ENCODE data around the gene OR51B5. TPM values are rescaled to one million over a fixed set of nuclear protein-coding genes. Genes with fewer than 3 reads are reported as not detected.
"Not testable (repeated sequence)": the region's sequence is repeated elsewhere in the genome, so short reads cannot be mapped to it uniquely, and the experiment has no call there.

OR51B5 gene
- total RNA-seq, 1 donor from 2014 or later, result not detected

DNA sequence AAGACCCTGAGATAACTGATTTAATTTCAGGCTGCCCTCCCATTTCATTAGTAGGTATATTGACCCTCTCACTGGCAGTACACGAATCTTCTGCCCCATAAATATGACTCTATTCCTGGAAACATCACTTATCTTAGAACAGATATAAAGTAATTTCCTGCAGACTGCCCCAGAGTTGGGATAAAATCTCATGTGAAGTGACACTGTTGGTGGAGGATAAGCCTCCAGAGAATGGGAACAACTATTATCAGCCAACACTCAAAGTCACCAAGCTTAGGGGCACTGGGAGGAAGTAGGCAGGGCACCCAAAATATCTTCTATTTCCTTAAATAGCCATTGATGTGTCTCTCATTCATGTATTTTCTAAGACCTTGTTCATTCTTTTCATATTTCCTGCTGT, 8.2 kb downstream of the OR51B5 start:
- no peak for DNase-seq (ENCODE audit: low read depth in 2 of 2)

DNA sequence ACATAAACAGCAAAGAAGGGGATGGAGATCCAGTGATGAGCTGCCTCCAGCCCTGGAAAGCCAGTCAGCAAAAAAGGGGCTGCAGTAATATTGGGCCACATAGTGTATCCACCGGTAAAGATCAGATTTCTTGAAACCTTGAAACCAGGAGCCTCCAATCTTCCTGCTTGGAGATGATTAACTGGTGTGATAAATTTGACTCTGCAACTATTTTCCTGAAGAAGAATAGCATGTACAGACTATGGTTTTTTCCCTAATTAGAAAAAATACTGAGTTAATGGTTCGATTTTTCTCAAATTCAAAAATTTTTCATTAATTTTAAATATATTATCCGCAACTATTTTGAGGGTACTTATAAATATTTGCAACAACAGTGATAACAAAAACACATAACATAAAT, 19.1 kb downstream of the OR51B5 start, which contains the start of gene OR51B2:
Gene OR51B2, minus strand, starts transcription at position 101 of the 400 bp plus-strand sequence. Its CDS starts 0 bp downstream, at position 101.
- no peak for DNase-seq (ENCODE audit: low read depth in 2 of 2)

DNA sequence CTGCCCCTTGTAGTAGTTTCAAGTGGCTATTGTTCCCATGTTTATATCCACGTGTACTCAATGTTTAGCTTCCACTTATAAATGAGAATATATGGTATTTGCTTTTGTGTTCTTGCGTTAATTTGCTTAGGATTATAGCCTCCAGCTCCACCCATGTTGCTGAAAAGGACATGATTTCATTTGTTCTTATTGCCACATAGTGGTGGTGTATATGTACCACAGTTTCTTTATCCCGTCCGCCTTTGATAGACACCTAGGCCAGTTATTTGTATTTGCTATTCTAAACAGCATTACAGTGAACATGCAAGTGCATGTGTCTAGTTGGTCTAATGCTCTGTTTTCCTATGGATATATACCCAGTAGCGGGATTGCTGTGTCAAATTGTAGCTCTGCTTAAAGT, 26.0 kb downstream of the OR51B5 start:
- no peak for DNase-seq (ENCODE audit: low read depth in 2 of 2)

DNA sequence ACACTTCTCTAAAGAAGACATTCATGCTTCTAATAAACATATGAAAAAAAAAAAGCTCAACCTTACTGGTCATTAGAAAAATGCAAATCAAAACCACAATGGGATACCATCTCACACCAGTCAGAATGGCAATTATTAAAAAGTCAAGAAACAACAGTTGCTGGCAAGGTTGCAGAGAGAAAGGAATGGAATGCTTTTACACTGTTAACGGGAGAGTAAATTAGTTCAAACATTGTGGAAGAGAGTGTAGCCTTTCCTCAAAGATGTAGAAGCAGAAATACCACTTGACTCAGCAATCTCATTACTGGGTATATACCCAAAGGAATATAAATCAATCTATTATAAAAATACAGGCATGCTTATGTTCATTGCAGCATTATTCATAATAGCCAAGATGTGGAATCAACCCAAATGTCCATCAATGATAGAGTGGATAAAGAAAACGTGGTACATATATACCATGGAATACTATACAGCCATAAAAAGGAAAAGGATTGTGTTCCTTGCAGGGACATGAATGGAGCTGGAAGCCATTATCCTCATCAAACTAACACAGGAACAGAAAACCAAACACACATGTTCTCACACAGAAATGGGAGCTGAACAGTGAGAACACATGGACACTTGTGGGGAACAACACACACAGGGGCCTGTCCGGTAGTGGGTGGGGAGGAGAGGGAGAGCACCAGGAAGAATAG, 29.8 kb downstream of the OR51B5 start:
- DNase-seq (ENCODE audit: low read depth in 2 of 2), result not testable (repeated sequence)

DNA sequence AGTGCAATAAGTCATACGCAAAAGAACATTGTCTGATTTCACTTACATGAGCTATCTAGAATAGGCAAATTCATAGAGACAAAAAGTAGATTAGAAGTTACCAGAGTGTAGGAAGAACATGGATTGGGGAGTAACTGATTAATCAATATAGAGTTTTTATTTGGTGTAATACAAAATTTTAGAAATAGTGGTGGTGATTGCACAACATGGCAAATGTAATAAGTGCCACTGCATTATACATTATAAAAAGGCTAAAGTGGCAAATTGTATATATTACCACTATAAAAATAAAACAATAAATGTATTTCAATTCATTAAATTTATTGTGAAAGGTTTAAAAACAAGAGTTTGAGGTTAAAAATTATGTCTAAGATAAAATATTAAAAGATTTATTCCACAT, 32.9 kb downstream of the OR51B5 start:
- no peak for DNase-seq (ENCODE audit: low read depth in 2 of 2)

DNA sequence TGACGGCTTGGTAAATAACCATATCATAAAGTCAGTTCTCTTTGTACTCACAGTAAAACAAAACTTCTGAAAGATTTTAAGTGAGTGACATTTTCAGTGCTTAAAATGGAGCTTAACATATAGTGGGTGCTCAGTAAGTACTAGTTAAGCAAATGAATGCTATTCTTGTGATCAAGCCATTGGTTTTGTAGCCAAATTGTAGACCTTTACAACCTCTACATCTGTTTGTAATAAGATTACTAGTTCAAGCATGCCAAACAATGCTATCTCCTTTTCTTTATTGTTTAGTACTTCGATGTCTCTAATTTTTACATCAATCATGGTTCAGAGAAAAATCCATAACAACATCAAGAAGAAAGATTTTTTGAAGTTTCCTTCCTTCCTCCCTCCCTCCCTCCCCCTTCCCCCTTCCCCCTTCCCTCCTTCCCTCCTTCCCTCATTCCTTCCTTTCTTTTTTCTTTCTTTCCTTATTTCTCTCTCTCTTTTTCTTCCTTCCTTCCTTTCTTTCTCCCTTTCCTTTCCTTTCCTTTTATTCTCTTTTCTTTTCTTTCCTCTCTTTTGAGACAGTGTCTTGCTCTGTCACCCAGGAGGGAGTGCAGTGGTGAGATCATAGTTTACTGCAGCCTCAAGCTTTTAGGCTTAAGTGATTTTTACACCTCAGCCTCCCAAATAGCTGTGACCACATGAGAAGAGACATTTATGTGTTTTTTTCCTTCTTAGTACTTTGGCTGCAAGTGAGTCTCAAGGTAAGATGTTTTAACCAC, 35.9 kb downstream of the OR51B5 start:
- DNase-seq (ENCODE audit: low read depth in 2 of 2), result no peak

DNA sequence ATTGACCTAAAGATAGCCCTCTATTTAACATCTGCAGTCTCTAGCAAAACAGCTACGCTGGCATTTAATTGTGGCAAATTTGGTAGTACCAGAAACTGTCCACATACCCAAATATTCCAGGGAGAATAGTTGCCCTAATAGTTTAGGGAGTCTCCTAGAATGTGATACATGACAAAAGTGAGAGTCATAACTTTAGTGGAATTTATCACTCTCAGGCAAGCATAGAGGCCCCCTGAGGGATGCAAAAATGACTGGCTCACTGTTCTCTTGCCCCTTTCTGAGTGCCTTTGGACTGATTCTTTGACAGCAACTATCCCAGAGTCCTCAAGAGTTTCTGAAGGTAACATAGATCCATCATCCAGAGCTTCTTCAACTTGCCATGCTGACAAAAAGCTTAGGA, 39.3 kb downstream of the OR51B5 start:
- no peak for DNase-seq (ENCODE audit: low read depth in 2 of 2)

DNA sequence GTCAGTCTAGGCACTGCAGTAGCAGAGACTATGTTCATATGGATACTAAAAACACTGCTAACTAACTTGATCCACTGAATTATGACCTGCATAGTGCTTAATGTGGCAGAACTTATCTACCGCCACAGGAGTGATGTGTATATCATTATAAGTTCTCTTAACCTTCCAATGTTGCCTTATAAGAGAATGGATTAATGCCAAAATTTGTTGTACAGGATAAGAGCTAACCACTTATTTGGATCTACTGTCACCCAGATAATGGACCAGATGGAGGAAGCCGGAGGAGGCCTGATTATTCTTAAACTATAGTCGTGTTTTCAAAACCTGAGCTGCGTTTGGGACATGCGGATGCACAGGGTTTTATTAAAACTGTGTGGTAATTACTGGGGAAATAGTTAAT, 39.7 kb downstream of the OR51B5 start:
- DNase-seq (ENCODE audit: low read depth in 2 of 2), result no peak

DNA sequence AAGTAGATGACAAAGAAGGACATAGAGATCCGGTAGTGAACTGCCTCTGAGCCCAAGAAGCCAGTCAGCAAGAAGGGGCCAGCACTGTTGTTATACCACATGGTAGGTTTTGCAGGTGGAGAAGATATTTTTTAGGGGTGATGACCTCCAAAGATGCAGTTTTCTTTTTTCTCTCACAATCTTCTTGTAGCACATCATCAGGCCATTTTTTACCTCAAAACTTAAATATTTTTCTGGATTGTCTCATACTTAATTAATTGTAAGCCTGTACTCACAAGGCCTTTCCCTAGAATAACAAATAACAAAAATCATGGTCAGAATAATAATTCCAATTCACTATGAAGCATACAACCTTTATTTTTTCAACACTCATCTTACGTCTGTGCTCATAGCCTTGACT, 41.5 kb downstream of the OR51B5 start, which contains the start of gene OR51B4:
Gene OR51B4, minus strand, starts transcription at position 101 of the 400 bp plus-strand sequence. Its CDS starts 0 bp downstream, at position 101.
- DNase-seq (ENCODE audit: low read depth in 2 of 2), result no peak

DNA sequence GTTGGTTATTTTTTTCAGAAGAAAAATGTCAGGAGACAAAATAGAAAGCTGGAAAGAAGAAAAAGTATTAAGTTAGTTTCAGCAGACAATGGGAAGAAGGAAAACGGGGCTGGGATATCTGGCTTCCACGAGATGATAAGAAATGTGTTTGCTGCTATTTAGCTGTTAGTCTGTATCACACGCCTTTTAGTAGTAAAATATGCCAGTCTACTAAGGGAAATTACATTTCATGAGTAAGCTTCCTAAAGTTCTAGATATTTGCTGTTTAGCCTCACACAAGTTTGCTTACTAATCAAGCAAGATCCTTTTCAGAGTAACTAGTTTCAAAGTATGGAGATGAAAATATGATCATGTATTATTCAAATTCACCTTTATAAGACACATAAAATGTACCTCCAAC, 43.1 kb downstream of the OR51B5 start:
- DNase-seq (ENCODE audit: low read depth in 2 of 2), result peak in 1 of 2 donors; percentile 54

DNA sequence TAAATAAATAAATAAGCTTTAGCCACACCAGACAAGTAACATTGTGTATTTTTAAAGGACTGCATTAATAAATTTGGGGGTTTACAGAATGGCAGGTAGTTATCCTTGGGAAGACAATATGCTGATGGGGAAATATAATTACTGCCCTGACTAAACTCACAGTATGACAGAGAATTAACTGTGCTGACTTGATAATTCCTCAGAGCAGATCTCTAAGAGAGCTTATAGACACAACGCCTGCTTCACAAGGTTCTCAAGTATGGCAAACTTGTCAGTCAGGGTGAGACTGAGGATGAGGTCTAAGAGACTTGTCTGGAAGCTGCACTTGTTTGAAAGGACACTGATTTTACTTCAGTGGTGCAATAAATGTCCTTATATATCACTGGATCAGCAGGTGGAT, 44.9 kb downstream of the OR51B5 start:
- DNase-seq (ENCODE audit: low read depth in 2 of 2), result no peak

DNA sequence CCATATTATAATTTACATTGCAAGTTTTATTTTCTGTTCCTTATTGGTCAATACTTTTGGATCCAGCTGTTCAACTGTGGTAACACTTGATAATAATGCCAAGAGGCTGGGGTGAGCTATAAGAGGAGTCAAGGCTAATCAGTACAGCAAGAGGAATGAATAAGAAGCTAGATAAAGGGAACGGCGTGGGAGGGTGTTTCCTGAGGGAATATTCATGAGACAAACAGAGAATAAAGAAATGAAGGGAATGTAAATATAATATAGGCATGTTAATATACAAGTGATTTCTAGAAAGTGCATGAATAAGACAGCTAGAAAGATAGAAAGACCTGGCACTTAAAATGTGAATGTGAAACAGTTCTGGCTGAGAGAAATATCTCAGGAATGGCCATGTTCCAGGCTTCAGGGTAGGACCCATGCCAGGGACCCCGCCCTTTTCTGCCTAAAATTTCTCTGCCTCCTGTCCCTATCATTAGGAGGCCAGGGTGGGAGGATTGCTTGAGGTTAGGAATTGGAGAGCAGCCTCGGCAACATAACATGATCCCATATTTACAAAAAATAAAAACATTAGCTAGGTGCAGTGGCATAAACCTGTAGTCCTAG, 45.5 kb downstream of the OR51B5 start:
- DNase-seq (ENCODE audit: low read depth in 2 of 2), result no peak

DNA sequence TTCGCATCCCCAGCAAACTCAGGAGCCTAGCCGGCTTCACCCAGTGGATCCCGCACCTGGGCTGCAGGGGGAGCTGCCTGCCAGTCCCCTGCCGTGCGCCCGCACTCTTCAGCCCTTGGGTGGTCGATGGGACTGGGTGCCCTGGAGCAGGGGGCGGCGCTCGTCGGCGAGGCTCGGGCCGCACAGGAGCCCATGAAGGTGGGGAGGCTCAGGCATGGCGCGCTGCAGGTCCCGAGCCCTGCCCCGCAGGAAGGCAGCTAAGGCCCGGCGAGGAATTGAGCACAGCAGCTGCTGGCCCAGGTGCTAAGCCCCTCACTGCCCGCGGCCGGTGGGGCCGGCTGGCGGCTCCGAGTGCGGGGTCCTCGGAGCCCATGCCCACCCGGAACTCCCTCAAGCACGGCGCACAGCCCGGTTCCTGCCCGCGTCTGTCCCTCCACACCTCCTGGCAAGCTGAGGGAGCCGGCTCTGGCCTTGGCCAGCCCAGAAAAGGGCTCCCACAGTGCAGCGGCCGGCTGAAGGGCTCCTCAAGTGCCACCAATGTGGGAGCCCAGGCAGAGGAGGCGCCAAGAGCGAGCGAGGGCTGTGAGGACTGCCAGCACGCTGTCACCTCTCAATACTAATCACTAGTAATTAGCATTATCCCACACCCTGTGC, 48.9 kb downstream of the OR51B5 start:
- not testable (repeated sequence) for DNase-seq (ENCODE audit: low read depth in 2 of 2)

DNA sequence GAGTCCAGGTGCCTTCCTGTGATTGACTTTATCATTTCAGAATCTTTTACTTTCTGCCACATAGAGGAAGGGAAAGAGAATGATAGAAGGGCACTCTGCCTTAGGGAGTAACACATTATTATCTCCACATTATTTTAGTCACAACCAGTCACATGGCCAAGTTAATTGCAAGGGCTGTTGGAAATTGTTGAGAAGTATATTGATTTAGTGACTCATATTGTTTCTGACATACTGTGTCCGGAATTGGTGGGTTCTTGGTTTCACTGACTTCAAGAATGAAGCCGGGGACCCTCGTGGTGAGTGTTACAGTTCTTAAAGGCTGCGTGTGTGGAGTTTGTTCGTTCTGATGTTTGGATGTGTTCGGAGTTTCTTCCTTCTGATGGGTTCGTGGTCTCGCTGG, 50.3 kb downstream of the OR51B5 start:
- no peak for DNase-seq (ENCODE audit: low read depth in 2 of 2)

Other genes starting within 250 kb of the OR51B5 start
- not detected in 2 replicates for gene OR52A5, start 205.2 kb downstream of the OR51B5 start, total RNA-seq
- gene OR52A1, start 188.8 kb downstream of the OR51B5 start, total RNA-seq, result not detected in 2 replicates
- not detected in 2 replicates for gene OR51V1, start 142.8 kb downstream of the OR51B5 start, total RNA-seq
- not detected in 2 replicates for gene HBB, start 116.5 kb downstream of the OR51B5 start, total RNA-seq
- gene HBD, start 109.0 kb downstream of the OR51B5 start, total RNA-seq, result not detected in 2 replicates
- not detected in 2 replicates for gene HBG1, start 93.7 kb downstream of the OR51B5 start, total RNA-seq
- gene HBG2, start 88.7 kb downstream of the OR51B5 start, total RNA-seq, result not detected in 2 replicates
- gene HBE1, start 73.6 kb downstream of the OR51B5 start, total RNA-seq, result 0.22 TPM in 1 of 2 replicates, not detected in the other
- gene OR51B4, start 41.6 kb downstream of the OR51B5 start, total RNA-seq, result not detected in 2 replicates
- not detected in 2 replicates for gene OR51B2, start 19.2 kb downstream of the OR51B5 start, total RNA-seq
- not detected in 2 replicates for gene OR51B6, start 8.0 kb upstream of the OR51B5 start, total RNA-seq
- not detected in 2 replicates for gene OR51M1, start 40.3 kb upstream of the OR51B5 start, total RNA-seq
- gene OR51Q1, start 78.6 kb upstream of the OR51B5 start, total RNA-seq, result not detected in 2 replicates
- not detected in 2 replicates for gene OR51I1, start 98.0 kb upstream of the OR51B5 start, total RNA-seq
- not detected in 2 replicates for gene OR51I2, start 105.8 kb upstream of the OR51B5 start, total RNA-seq
- not detected in 2 replicates for gene OR52D1, start 145.2 kb upstream of the OR51B5 start, total RNA-seq
- gene UBQLN3, start 166.4 kb upstream of the OR51B5 start, total RNA-seq, result not detected in 2 replicates
- gene UBQLNL, start 173.2 kb upstream of the OR51B5 start, total RNA-seq, result under 0.01 TPM in 1 of 2 replicates, not detected in the other
- under 0.01 TPM in 1 of 2 replicates, not detected in the other for gene OR52H1, start 205.0 kb upstream of the OR51B5 start, total RNA-seq
- not detected in 2 replicates for gene OR52B6, start 237.4 kb upstream of the OR51B5 start, total RNA-seq

Measured in lung microvascular endothelial cell (primary cell).